HEK293T (cell line): Measurements from ENCODE around the gene NCMAP.

Experiments used
- BHLHE40 ChIP-seq: fragments of 450-650 bp; IDR thresholded peaks from 2 replicates; pipeline ENCODE4 v1.6.1; 2016; ENCODE audit warnings: mild to moderate bottlenecking, moderate library complexity, borderline replicate concordance
- FOXM1 ChIP-seq: fragments of 450-650 bp; IDR thresholded peaks from 2 replicates; pipeline ENCODE4 v1.6.1; 2017; ENCODE audit warnings: mild to moderate bottlenecking, borderline replicate concordance
- HDGF ChIP-seq: fragments of 450-650 bp; IDR thresholded peaks from 2 replicates; pipeline ENCODE4 v1.6.1; 2017; ENCODE audit warnings: antibody characterized with exemption, borderline replicate concordance
- SP1 ChIP-seq: fragments of 450-650 bp; IDR thresholded peaks from 2 replicates; pipeline ENCODE4 v1.6.1; 2017
- SUZ12 ChIP-seq: fragments of 450-650 bp; IDR thresholded peaks from 2 replicates; pipeline ENCODE4 v1.6.1; 2016; ENCODE audit warnings: mild to moderate bottlenecking
- TARDBP ChIP-seq: fragments of 450-650 bp; IDR thresholded peaks from 2 replicates; pipeline ENCODE4 v1.6.1; 2016

- no peak for TF ChIP-seq HDGF
- no peak for TF ChIP-seq SUZ12
- no peak for TF ChIP-seq FOXM1
- TF ChIP-seq BHLHE40, result no peak
- TF ChIP-seq SP1, result no peak
- no peak for TF ChIP-seq TARDBP
These were observed 2.0 kb upstream of the NCMAP start for GRCh38 chr1:24553931-24554330.
